A549 treated with RU486 at 1 μM for 4 hours (cell line): ENCODE measurements around the gene TMEM41A. TPM values are rescaled to one million over a fixed set of nuclear protein-coding genes. Genes with fewer than 3 reads are reported as not detected.

Source experiments
- total RNA-seq: library from RNA; stranded (reverse); fragments of 200-300 nt; extraction: Qiagen RNA extraction; gene quantifications from 5 replicates; pipeline ENCODE4 v1.2.3, GENCODE V29; 2022; ENCODE audit warnings: low read depth

Gene TMEM41A
- total RNA-seq, result 16.0 to 22.4 TPM (median 20.4 TPM) in 5 replicates

DNA sequence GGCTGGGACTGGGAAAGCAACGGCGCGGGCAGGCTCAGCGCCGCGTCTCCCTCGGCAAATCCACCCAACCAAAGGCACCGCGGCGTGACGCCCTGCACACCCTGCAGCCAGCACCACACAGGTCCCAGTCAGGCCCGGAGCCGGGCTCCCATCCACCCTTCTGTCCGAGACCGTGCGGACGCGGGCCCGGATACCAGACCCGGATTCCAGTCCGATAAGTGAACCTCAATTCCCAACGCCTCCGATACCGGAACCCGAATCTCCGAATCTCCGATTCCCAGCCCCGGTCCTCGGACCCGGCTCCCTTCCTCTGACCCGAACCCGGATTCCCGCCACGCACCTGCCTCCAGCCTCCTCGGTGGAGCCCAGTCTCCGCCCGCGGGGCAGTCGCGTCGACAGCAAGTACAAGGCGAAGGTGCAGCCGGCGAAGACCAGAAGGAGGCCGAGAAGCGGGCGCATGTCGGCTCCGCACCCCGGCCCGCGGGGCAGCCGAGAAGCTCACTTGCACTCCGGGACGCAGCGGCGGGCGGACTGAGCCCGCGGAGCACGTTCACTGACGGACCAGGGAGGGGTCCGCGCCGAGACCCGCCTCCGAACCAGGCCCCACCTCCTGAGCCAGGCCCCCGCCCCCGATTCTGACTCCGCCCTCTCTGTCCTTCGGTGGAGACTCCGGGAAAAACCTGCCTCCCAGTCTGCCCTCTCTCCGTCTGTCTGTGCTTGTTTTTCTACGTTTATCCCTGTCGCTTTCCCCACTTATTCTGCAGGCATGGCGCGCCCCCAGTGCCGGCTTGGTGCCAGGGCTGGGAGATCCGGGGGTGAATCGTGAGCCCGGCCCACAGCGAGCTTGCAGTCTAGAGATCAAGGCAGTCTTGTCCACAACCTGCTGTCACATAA, at the start of gene TMEM41A:
Gene TMEM41A (minus strand): TSS at position 533 of the 894 bp plus-strand sequence. CDS start 74 bp downstream, at position 459.

Other genes with a start within 250 kb of the TMEM41A start
- 1.9 to 3.5 TPM (median 2.7 TPM) in 5 replicates for gene EHHADH, start 245.0 kb downstream of the TMEM41A start, total RNA-seq
- gene MAP3K13, start 135.9 kb downstream of the TMEM41A start, total RNA-seq, result 8.9 to 15.8 TPM (median 13.5 TPM) in 5 replicates
- 5.4 to 7.4 TPM (median 6.6 TPM) in 5 replicates for gene LIPH, start 53.6 kb upstream of the TMEM41A start, total RNA-seq
- gene SENP2, start 87.3 kb upstream of the TMEM41A start, total RNA-seq, result 16.2 to 17.6 TPM (median 16.5 TPM) in 5 replicates